PC-9 (cell line): ENCODE measurements around the gene SUB1.

Experiments used
- EZH2 ChIP-seq: fragments of 200-600 bp; sonication (generic); IDR thresholded peaks from 2 replicates; pipeline ENCODE4 v1.8.0; 2017; ENCODE audit warnings: antibody characterized with exemption, low read depth
- TF ChIP-seq, protein P1 (sequence below): fragments of 200-600 bp; sonication (generic); conservative IDR thresholded peaks from 2 replicates; pipeline ENCODE4 v1.6.1; 2017; ENCODE audit warnings: mixed run types, antibody characterized with exemption, mild to moderate bottlenecking, moderate library complexity

DNA sequence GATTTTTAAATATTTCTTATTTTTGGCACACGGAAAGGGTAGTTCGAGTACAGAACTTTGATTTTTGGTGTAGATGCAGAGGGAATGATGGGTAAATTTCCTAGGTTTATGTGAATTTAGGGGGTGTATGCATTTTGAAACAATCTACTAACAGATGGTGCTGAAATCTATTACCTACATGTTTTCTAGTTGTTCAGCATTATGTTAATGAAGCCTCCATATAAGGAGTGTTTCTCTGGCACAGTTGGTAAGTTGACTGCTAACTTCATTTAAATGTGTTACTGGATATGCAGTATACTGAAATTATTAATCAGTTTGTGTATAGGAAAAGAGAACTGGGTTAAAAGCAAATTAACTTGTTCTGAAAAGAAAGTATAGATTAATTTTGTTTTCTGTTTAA lies 17.5 kb downstream of the SUB1 start:
- no peak for TF ChIP-seq EZH2
- TF ChIP-seq, protein P1, sequence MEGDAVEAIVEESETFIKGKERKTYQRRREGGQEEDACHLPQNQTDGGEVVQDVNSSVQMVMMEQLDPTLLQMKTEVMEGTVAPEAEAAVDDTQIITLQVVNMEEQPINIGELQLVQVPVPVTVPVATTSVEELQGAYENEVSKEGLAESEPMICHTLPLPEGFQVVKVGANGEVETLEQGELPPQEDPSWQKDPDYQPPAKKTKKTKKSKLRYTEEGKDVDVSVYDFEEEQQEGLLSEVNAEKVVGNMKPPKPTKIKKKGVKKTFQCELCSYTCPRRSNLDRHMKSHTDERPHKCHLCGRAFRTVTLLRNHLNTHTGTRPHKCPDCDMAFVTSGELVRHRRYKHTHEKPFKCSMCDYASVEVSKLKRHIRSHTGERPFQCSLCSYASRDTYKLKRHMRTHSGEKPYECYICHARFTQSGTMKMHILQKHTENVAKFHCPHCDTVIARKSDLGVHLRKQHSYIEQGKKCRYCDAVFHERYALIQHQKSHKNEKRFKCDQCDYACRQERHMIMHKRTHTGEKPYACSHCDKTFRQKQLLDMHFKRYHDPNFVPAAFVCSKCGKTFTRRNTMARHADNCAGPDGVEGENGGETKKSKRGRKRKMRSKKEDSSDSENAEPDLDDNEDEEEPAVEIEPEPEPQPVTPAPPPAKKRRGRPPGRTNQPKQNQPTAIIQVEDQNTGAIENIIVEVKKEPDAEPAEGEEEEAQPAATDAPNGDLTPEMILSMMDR = no peak
